Hematopoietic multipotent progenitor cell treated with erythropoietin and hydrocortisone succinate and interleukin-3 and kit ligand, for 17 days (in vitro differentiated cells): Measurements from ENCODE around the gene DNAJB1.
"Not testable (repeated sequence)": the region's sequence is repeated elsewhere in the genome, so short reads cannot be mapped to it uniquely, and the experiment has no call there.

Experiments used
- DNase-seq: peaks from one replicate; pipeline ENCODE4 v3.0.0-alpha.2; 2015; ENCODE audit warnings: low spot score

The DNAJB1 gene

GRCh38 chr19:14553042-14553938 lies 35.1 kb upstream of the DNAJB1 start:
- DNase-seq, result no peak

GRCh38 chr19:14552006-14552360 lies 33.8 kb upstream of the DNAJB1 start:
- not testable (repeated sequence) for DNase-seq

- peak; percentile 77 for DNase-seq
These were observed 33.2 kb upstream of the DNAJB1 start for GRCh38 chr19:14551134-14552005.

- no peak for DNase-seq
These were observed 32.1 kb upstream of the DNAJB1 start for GRCh38 chr19:14550201-14550754.

- no peak for DNase-seq
These were observed 27.5 kb upstream of the DNAJB1 start for GRCh38 chr19:14545716-14546082.

- no peak for DNase-seq
These were observed 26.9 kb upstream of the DNAJB1 start for GRCh38 chr19:14544977-14545715.

- no peak for DNase-seq
These were observed 25.9 kb upstream of the DNAJB1 start for GRCh38 chr19:14544047-14544446.

GRCh38 chr19:14542711-14543328 lies 24.6 kb upstream of the DNAJB1 start:
- peak; percentile 27 for DNase-seq

GRCh38 chr19:14541979-14542378 lies 23.8 kb upstream of the DNAJB1 start:
- DNase-seq, result not testable (repeated sequence)

- no peak for DNase-seq
These were observed 22.7 kb upstream of the DNAJB1 start for GRCh38 chr19:14540741-14541525.

- DNase-seq, result peak; percentile 85
These were observed 18.9 kb upstream of the DNAJB1 start for GRCh38 chr19:14536926-14537692.

- no peak for DNase-seq
These were observed 15.3 kb upstream of the DNAJB1 start for GRCh38 chr19:14533450-14533849.

- DNase-seq, result no peak
These were observed 12.3 kb upstream of the DNAJB1 start for GRCh38 chr19:14530506-14530905.

- DNase-seq, result peak; percentile 50
These were observed 11.8 kb upstream of the DNAJB1 start for GRCh38 chr19:14530005-14530348.

- DNase-seq, result peak; percentile 100
These were observed 11.2 kb upstream of the DNAJB1 start, which contains the start of gene TECR for GRCh38 chr19:14529254-14530004. TSS of gene TECR (plus strand) at chr19:14529594. CDS start at chr19:14529697, 103 bp downstream.

GRCh38 chr19:14528419-14529253 lies 10.4 kb upstream of the DNAJB1 start:
- DNase-seq, result no peak

GRCh38 chr19:14526423-14526822 lies 8.2 kb upstream of the DNAJB1 start:
- no peak for DNase-seq

GRCh38 chr19:14525729-14526128 lies 7.5 kb upstream of the DNAJB1 start:
- DNase-seq, result no peak
